GM10266 (cell line): Measurements from ENCODE around the gene ERF.

Experiments
- DNase-seq: peaks from one replicate; pipeline ENCODE4 v3.0.0; 2012; ENCODE audit errors: extremely low spot score
- CTCF ChIP-seq: IDR thresholded peaks from 2 replicates; pipeline ENCODE4 v1.5.1; 2012; ENCODE audit warnings: mild to moderate bottlenecking, low read depth; ENCODE audit not compliant: control insufficient read depth, insufficient read depth; ENCODE audit errors: missing control alignments

ERF gene

GRCh38 chr19:42214810-42215485, 40.0 kb downstream of the ERF start:
- no peak for DNase-seq
- TF ChIP-seq CTCF = no peak

- DNase-seq = no peak
- TF ChIP-seq CTCF = no peak
Measured at GRCh38 chr19:42212886-42213285, 42.0 kb downstream of the ERF start.

GRCh38 chr19:42208612-42209011, 46.3 kb downstream of the ERF start:
- no peak for TF ChIP-seq CTCF
- DNase-seq = no peak

GRCh38 chr19:42207767-42208271, 47.1 kb downstream of the ERF start:
- DNase-seq = no peak
- TF ChIP-seq CTCF = no peak

GRCh38 chr19:42206871-42207755, 47.8 kb downstream of the ERF start:
- DNase-seq = no peak
- TF ChIP-seq CTCF = no peak

- TF ChIP-seq CTCF = no peak
- no peak for DNase-seq
Measured at GRCh38 chr19:42204664-42205063, 50.3 kb downstream of the ERF start.

- DNase-seq = no peak
- TF ChIP-seq CTCF = no peak
Measured at GRCh38 chr19:42203700-42204099, 51.2 kb downstream of the ERF start.
